H1 (cell line): ENCODE data around the gene SLX4. TPM values are rescaled to one million over a fixed set of nuclear protein-coding genes. Genes with fewer than 3 reads are reported as not detected.

ENCODE experiments used
- ASH2L ChIP-seq: fragments of 200-600, 300-600 bp; sonication (generic); IDR thresholded peaks from one replicate; pipeline ENCODE4 v1.7.1; 2017; ENCODE audit warnings: low read length
- ATF2 ChIP-seq: IDR thresholded peaks from 2 replicates; pipeline ENCODE4 v1.6.1; 2012; ENCODE audit warnings: low read length, inconsistent platforms
- MAFK ChIP-seq: IDR thresholded peaks from 2 replicates; pipeline ENCODE4 v1.6.1; 2012; ENCODE audit warnings: low read depth, mild to moderate bottlenecking, improper control_type of control experiment, low read length
- PHF8 ChIP-seq: fragments of 200-600 bp; sonication (generic); conservative IDR thresholded peaks from 2 replicates; pipeline ENCODE4 v1.7.1; 2012; ENCODE audit warnings: low read depth, mild to moderate bottlenecking, inconsistent platforms, low read length, moderate library complexity
- RAD21 ChIP-seq, 2 experiments: IDR thresholded peaks in 1 of 2; conservative IDR thresholded peaks in 1 of 2; 2 replicates each; pipeline ENCODE4 v1.6.1; 2011; ENCODE audit warnings: low read depth in 2 of 2, low read length in 2 of 2, improper control_type of control experiment in 1 of 2, inconsistent platforms in 1 of 2, mild to moderate bottlenecking in 1 of 2, moderate library complexity in 1 of 2
- RBBP5 ChIP-seq: IDR thresholded peaks from 2 replicates; pipeline ENCODE4 v1.7.1; 2012; ENCODE audit warnings: low read depth, mild to moderate bottlenecking, inconsistent platforms, low read length, moderate library complexity, borderline replicate concordance
- SAP30 ChIP-seq: fragments of 300-600 bp; sonication (generic); IDR thresholded peaks from 2 replicates; pipeline ENCODE4 v1.7.1; 2012; ENCODE audit warnings: low read length, moderate library complexity, mild to moderate bottlenecking, inconsistent platforms; ENCODE audit not compliant: insufficient read depth, insufficient replicate concordance
- SRF ChIP-seq: IDR thresholded peaks from 2 replicates; pipeline ENCODE4 v1.6.1; 2011; ENCODE audit warnings: mild to moderate bottlenecking, low read depth, low read length, moderate library complexity
- TAF7 ChIP-seq: optimal IDR thresholded peaks from 2 replicates; pipeline ENCODE3; 2011; ENCODE audit warnings: low read depth, mild to moderate bottlenecking, inconsistent platforms, low read length, moderate library complexity, borderline replicate concordance
- TEAD4 ChIP-seq: IDR thresholded peaks from 2 replicates; pipeline ENCODE4 v1.6.1; 2012; ENCODE audit warnings: low read depth, low read length, inconsistent platforms, mixed read lengths
- polyA plus RNA-seq, 7 experiments: library from polyadenylated mRNA; depleted of rRNA in 3 of 7; stranded (reverse) in 5 of 7; unstranded in 2 of 7; fragments of >200 nt in 5 of 7; fragments of 200-250 nt in 2 of 7; gene quantifications; 1 replicate in 5 of 7; 2 replicates in 1 of 7; 4 replicates in 1 of 7; pipeline versions ENCODE4 v1.2.1 to v1.2.3, GENCODE V29; 2011 to 2013; ENCODE audit warnings: missing spikeins in 2 of 7, mixed read lengths in 2 of 7
- total RNA-seq: library from RNA; stranded (reverse); fragmentation: NEBNext Ultra II Directional; extraction: Animal tissue kit (Norgen Biotek cat#: 25700); gene quantifications from 2 replicates; pipeline ENCODE4 v1.2.1, GENCODE V29; 2021

SLX4 gene
- total and polyA plus RNA-seq, 2 of the 8 experiments (the other 6 are each of a cell fraction or from before 2014, with no cell fraction given) = 4.4 to 11.4 TPM

DNA sequence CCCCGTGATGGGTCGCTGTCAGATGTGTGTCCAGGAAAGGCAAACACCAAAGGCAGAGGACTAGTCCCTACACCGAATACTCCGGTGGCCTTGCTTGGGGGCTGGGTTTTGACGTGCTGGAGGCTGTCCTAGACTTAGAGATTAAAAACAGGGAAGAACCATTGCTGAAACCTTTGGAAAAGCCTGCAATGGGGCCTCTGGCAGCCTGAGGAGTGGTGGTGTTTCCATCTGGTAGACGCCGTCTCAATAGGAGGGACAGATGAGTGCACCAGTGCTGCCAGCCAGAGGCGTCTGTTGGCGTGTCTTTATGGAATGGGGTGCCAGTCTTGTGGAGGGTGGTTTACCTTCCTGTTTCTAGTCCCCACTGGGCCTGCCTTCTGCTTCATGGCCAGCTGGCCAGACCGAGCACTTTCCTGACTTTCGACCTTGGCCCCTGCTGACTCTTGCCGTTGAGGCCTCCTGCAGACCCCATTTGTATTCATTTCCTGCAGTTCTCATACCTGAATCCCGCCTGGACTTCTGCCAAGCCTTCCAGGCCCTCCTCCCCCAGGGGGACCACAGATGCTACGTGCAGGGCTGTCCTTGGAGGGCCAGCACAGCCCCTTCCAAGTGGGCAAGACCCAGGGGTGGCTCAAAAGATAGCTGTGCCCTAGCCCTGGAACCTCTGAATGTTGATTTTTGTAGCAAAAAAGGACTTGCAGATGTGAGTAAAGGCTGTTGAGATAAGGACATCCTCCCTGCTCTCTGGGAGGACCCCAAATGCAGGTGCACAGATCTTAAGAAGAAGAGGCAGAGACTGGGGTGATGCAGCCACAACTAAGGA is 41.2 kb upstream of the SLX4 start (continued):
- TF ChIP-seq SAP30 = no peak
- TF ChIP-seq MAFK = no peak
- no peak for TF ChIP-seq ASH2L
- TF ChIP-seq PHF8 = no peak
- no peak for TF ChIP-seq TAF7
- TF ChIP-seq RBBP5 = no peak
- TF ChIP-seq SRF = no peak
- no peak for TF ChIP-seq TEAD4
- TF ChIP-seq RAD21 (IDR thresholded peaks at IDR 0.05 in 1 of 2, conservative IDR thresholded peaks at IDR 0.05 in 1 of 2; ENCODE audit: low read depth in 2 of 2, low read length in 2 of 2) = no peak
- no peak for TF ChIP-seq ATF2
